ENCODE results near the gene SPHKAP.

- TF ChIP-seq POLR2A (IDR thresholded peaks at IDR 0.05), result no peak
- TF ChIP-seq CTCF (IDR thresholded peaks at IDR 0.05), result no peak
Measured at GRCh38 chr2:227933884-227934283, 247.6 kb downstream of the SPHKAP start.

All from right lobe of liver (tissue), 4 donors.